Thoracic aorta (tissue), 2 donors: ENCODE data around the gene WWC2. TPM values are rescaled to one million over a fixed set of nuclear protein-coding genes. Genes with fewer than 3 reads are reported as not detected.

Experiments used
- ATAC-seq: fragments of 150-250 bp; one replicate; pipeline ENCODE4 v1.8.0; 2017; ENCODE audit warnings: low read depth; ENCODE audit not compliant: insufficient number of reproducible peaks, low FRiP score
- DNase-seq: peaks from one replicate; pipeline ENCODE4 v3.0.0-alpha.2; 2020; ENCODE audit warnings: low spot score
- H3K27ac ChIP-seq, 2 donors: fragments of 200-600 bp; sonication (generic); 1 replicate in 1 of 2; 2 replicates in 1 of 2; pipeline ENCODE4 v1.5.1; 2016; ENCODE audit warnings: mild to moderate bottlenecking in 2 of 2, moderate library complexity in 2 of 2
- H3K27me3 ChIP-seq: fragments of 200-600 bp; sonication (generic); replicated peaks from 2 replicates; pipeline ENCODE4 v1.6.0; 2016; ENCODE audit warnings: mild to moderate bottlenecking; ENCODE audit not compliant: insufficient read depth
- H3K36me3 ChIP-seq: fragments of 200-600 bp; sonication (generic); one replicate; pipeline ENCODE4 v1.5.1; 2016
- H3K4me1 ChIP-seq, 2 donors: fragments of 200-600 bp; sonication (generic); 1 replicate in 1 of 2; 2 replicates in 1 of 2; pipeline versions ENCODE4 v1.5.1 to v1.6.0; 2016; ENCODE audit warnings: low read depth in 2 of 2, mild to moderate bottlenecking in 1 of 2; ENCODE audit not compliant: control insufficient read depth in 1 of 2
- H3K4me3 ChIP-seq: fragments of 200-600 bp; sonication (generic); 2 replicates; pipeline ENCODE4 v1.5.1; 2016; ENCODE audit warnings: mild to moderate bottlenecking
- H3K9me3 ChIP-seq: fragments of 200-600 bp; sonication (generic); 2 replicates; pipeline ENCODE4 v1.5.1; 2016
- total RNA-seq, 2 donors: library from RNA; depleted of rRNA; stranded (reverse); fragments of >200 nt; gene quantifications; one replicate each; pipeline versions ENCODE4 v1.1.0 to v1.2.3, GENCODE V29; 2016
- TF ChIP-seq, protein P1 (sequence below): fragments of 200-600 bp; sonication (generic); IDR thresholded peaks from one replicate; pipeline ENCODE4 v1.5.1; 2019; ENCODE audit warnings: antibody characterized with exemption

The WWC2 gene
- 10 to 100 TPM; 21.1 to 44.8 TPM for total RNA-seq

DNA sequence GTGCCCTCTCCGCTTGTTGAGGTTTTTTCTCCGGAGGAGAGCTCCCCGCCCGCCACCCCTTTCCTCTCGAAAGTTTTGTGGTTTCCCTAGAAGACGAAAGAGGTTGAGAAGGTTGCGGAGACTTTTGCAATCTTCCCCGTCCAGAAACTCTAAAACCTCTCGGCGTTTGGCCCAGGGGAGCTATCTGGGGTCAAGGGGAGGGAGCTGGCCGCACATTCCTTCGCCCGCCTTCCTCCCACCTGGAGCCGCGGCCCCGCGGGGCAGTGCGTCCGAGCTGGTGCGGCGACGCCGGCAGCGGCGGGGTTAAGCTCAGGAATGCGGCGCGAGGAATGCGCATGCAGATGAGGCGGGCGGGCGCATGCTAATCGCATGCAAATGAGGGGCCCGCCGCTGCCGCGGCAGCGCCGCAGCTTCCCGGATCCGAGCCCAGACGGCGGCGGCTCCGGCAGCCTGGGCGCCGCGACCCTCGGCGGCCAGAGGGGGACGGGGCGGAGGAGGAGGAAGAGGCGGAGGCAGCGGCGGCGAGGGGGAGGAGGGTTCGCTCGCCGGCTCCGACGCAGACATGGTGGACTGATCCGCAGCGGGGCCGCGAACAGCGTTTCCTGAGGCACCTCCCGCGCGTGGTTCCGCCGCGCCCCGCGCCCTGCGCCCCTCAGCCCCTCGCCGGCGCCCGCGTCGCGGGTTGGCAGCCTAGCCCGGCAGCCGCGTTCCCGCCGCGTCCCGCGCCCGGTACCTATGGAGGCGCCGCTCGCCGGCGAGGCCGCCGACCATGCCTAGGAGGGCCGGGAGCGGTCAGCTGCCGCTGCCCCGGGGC is at the start of gene WWC2:
Gene WWC2, plus strand, starts transcription at position 535 of the 814 bp plus-strand sequence. Its CDS starts 235 bp downstream, at position 770.
- no peaks in the 10 kb centered on the region for H3K9me3 ChIP-seq
- H3K4me3 ChIP-seq: peak within 1 kb of the TSS; percentile 89
- H3K4me1 ChIP-seq: peaks cover 13 to 38% of the 10 kb centered on the region in 2 donors
- TF ChIP-seq, protein P1, sequence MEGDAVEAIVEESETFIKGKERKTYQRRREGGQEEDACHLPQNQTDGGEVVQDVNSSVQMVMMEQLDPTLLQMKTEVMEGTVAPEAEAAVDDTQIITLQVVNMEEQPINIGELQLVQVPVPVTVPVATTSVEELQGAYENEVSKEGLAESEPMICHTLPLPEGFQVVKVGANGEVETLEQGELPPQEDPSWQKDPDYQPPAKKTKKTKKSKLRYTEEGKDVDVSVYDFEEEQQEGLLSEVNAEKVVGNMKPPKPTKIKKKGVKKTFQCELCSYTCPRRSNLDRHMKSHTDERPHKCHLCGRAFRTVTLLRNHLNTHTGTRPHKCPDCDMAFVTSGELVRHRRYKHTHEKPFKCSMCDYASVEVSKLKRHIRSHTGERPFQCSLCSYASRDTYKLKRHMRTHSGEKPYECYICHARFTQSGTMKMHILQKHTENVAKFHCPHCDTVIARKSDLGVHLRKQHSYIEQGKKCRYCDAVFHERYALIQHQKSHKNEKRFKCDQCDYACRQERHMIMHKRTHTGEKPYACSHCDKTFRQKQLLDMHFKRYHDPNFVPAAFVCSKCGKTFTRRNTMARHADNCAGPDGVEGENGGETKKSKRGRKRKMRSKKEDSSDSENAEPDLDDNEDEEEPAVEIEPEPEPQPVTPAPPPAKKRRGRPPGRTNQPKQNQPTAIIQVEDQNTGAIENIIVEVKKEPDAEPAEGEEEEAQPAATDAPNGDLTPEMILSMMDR: no peak
- peak within 1 kb of the TSS; percentile 97 to 98 for H3K27ac ChIP-seq
- peak; percentile 80 for ATAC-seq
- H3K36me3 ChIP-seq: no peaks in the 10 kb centered on the region
- DNase-seq: peak; percentile 36
- H3K27me3 ChIP-seq: no peaks in the 10 kb centered on the region

DNA sequence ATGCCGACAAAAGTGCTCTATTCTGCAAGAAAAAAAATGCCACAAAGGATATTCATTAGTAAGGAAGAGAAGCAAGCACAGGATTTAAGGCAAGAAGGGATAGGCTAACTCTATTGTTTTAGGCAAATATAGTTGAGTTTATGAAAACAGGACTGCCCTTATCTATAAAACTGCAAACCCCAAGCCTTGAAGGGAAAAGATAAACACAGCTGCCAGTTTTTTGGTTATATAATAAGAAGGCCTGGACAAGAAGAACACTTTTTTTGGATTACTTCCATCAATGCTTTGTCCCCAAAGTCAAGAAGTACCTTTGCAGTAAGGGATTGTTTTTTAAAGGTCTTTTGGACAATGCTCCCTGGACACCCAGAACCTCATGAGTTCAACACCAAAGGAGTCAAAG is 45.4 kb upstream of the WWC2 start:
- Histone ChIP-seq H3K9me3 (no peaks in the 10 kb centered on the region), H3K27ac (no peak overlapping the region), H3K4me3 (no peak overlapping the region), H3K36me3 (no peaks in the 10 kb centered on the region), H3K4me1 (no peaks in the 10 kb centered on the region), H3K27me3 (no peaks in the 10 kb centered on the region)
- no peak for ATAC-seq
- DNase-seq: no peak
- TF ChIP-seq, protein P1: no peak

DNA sequence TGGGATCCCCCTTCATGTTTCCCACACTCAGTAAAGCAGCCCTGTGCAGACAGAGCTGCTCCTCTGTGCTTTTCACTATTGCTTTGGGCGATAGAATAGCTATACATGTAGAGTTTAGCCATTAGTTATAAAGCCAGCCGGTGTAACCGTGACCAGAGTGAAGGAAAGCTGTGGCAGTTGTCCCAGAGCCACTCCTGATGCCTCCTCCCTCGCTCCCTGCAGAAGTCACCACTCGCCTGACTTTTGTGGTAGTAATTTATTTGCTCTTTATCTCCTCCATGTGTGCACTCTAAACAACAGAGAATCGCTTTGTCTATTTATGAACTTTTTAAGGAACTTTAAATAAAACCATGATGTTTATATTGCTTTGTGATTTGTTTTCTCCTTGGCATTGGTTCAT is 41.8 kb upstream of the WWC2 start:
- H3K27me3 ChIP-seq: no peaks in the 10 kb centered on the region
- no peaks in the 10 kb centered on the region for H3K4me1 ChIP-seq
- H3K4me3 ChIP-seq: no peak overlapping the region
- no peak overlapping the region for H3K27ac ChIP-seq
- H3K36me3 ChIP-seq: no peaks in the 10 kb centered on the region
- DNase-seq (no peak), ATAC-seq (no peak)
- no peaks in the 10 kb centered on the region for H3K9me3 ChIP-seq
- TF ChIP-seq, protein P1: no peak

DNA sequence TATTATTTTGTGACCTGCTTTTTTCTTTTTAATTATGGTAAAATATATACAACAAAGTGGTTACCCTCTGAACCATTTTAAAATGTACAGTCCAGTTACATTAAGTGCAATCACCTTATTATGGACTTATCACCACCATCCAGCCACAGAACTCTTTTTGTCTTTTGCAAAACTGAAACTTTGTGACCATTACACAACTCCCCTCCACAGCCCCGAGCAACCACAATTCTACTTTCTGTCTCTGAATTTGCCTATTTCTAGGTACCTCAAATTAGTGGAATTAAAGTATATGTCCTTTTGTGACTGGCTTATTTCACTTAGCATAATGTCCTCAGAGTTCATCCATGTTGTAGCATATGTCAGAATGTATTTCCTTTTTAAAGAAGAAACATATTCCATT is 39.3 kb upstream of the WWC2 start:
- TF ChIP-seq, protein P1: no peak
- DNase-seq: no peak
- no peak overlapping the region for H3K27ac ChIP-seq

DNA sequence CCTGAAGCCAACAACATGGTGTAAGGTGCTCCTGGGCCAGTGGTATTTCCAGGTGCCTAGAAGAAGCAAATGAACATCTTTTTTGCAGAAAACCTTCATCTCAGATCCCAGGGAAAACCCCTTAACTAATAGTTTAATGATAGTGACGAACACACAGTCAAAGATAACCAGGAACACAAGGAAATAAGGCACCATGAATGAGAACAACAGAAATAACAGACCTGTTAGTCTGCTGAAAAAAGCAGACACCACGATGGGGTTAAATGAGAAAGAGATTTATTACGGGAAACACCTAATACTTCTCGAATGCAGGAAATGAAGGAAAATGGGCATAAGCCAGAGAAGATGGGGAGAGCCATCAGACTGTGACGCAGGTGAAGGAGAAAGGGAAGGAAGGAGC is 30.6 kb upstream of the WWC2 start:
- ATAC-seq (no peak), DNase-seq (no peak)
- Histone ChIP-seq H3K36me3 (no peaks in the 10 kb centered on the region), H3K27ac (no peak overlapping the region), H3K4me3 (no peak overlapping the region), H3K9me3 (no peaks in the 10 kb centered on the region), H3K27me3 (no peaks in the 10 kb centered on the region), H3K4me1 (peaks cover 0 to 12% of the 10 kb centered on the region in 2 donors)
- TF ChIP-seq, protein P1: no peak

More for the DNA sequence above, 39.3 kb upstream of the WWC2 start:
- no peak for ATAC-seq
- H3K9me3 ChIP-seq: no peaks in the 10 kb centered on the region
- peaks cover 0 to 11% of the 10 kb centered on the region in 2 donors for H3K4me1 ChIP-seq
- H3K4me3 ChIP-seq: no peak overlapping the region
- H3K27me3 ChIP-seq: no peaks in the 10 kb centered on the region
- no peaks in the 10 kb centered on the region for H3K36me3 ChIP-seq
